Effector memory CD8-positive, alpha-beta T cell (primary cell): ENCODE results near the gene DLGAP4.

Source experiments
- ATAC-seq: fragments of 150-1000 bp; cut with Tn5 transposase; replicated peaks from 2 replicates; pipeline ENCODE4 v1.10.0; 2021; ENCODE audit warnings: mild to moderate bottlenecking, moderate library complexity
- DNase-seq, 3 experiments: peaks; one replicate each; pipeline ENCODE4 v3.0.0; 2021
- H3K27ac Mint-ChIP-seq, 2 donors: one replicate each; pipeline ENCODE4 v1.8.0; 2022; ENCODE audit warnings: mild to moderate bottlenecking in 2 of 2, mixed read lengths in 2 of 2, moderate library complexity in 2 of 2
- H3K27me3 Mint-ChIP-seq, 2 donors: one replicate each; pipeline ENCODE4 v1.8.0; 2022; ENCODE audit warnings: mixed read lengths in 2 of 2
- H3K36me3 Mint-ChIP-seq: one replicate; pipeline ENCODE4 v1.8.0; 2022; ENCODE audit warnings: mild to moderate bottlenecking, moderate library complexity, mixed read lengths; ENCODE audit not compliant: insufficient read depth
- H3K4me1 Mint-ChIP-seq, 2 donors: one replicate each; pipeline ENCODE4 v1.8.0; 2022; ENCODE audit warnings: low read depth in 2 of 2, mixed read lengths in 2 of 2
- H3K4me3 Mint-ChIP-seq, 2 donors: one replicate each; pipeline ENCODE4 v1.8.0; 2022; ENCODE audit warnings: mild to moderate bottlenecking in 2 of 2, mixed read lengths in 2 of 2, moderate library complexity in 2 of 2
- H3K9me3 Mint-ChIP-seq, 2 donors: one replicate each; pipeline ENCODE4 v1.8.0; 2022; ENCODE audit warnings: mixed read lengths in 2 of 2

The DLGAP4 gene

GRCh38 chr20:36544134-36545018 is 238.2 kb downstream of the DLGAP4 start:
- Mint-ChIP-seq H3K4me1 (no peaks in the 10 kb centered on the region), H3K27me3 (no peaks in the 10 kb centered on the region), H3K9me3 (no peaks in the 10 kb centered on the region), H3K27ac (no peak overlapping the region), H3K36me3 (no peaks in the 10 kb centered on the region), H3K4me3 (no peak overlapping the region)
- no peak for ATAC-seq
- DNase-seq, result no peak

- peak overlapping the region in 1 of 2 donors; percentile 8 for H3K27ac Mint-ChIP-seq
- H3K36me3 Mint-ChIP-seq, result peaks cover 3% of the 10 kb centered on the region
- ATAC-seq, result no peak
- no peaks in the 10 kb centered on the region for H3K9me3 Mint-ChIP-seq
- H3K4me3 Mint-ChIP-seq, result no peak overlapping the region
- H3K4me1 Mint-ChIP-seq, result no peaks in the 10 kb centered on the region
- DNase-seq, result no peak
- no peaks in the 10 kb centered on the region for H3K27me3 Mint-ChIP-seq
Measured at GRCh38 chr20:36546111-36546736, 240.1 kb downstream of the DLGAP4 start.

GRCh38 chr20:36547186-36548005 is 241.3 kb downstream of the DLGAP4 start:
- H3K36me3 Mint-ChIP-seq, result peaks cover 3% of the 10 kb centered on the region
- no peaks in the 10 kb centered on the region for H3K4me1 Mint-ChIP-seq
- DNase-seq (no peak), ATAC-seq (no peak)
- no peaks in the 10 kb centered on the region for H3K27me3 Mint-ChIP-seq
- peak overlapping the region in 1 of 2 donors; percentile 70 for H3K27ac Mint-ChIP-seq
- H3K4me3 Mint-ChIP-seq, result no peak overlapping the region
- no peaks in the 10 kb centered on the region for H3K9me3 Mint-ChIP-seq

- Mint-ChIP-seq H3K4me1 (no peaks in the 10 kb centered on the region), H3K36me3 (peaks cover 3% of the 10 kb centered on the region), H3K27ac (no peak overlapping the region), H3K27me3 (no peaks in the 10 kb centered on the region), H3K4me3 (no peak overlapping the region), H3K9me3 (no peaks in the 10 kb centered on the region)
- DNase-seq (no peak), ATAC-seq (no peak)
Measured at GRCh38 chr20:36548006-36548315, 241.8 kb downstream of the DLGAP4 start.

- ATAC-seq (no peak), DNase-seq (no peak)
- Mint-ChIP-seq H3K4me3 (no peak overlapping the region), H3K36me3 (peaks cover 3% of the 10 kb centered on the region), H3K27me3 (no peaks in the 10 kb centered on the region), H3K9me3 (no peaks in the 10 kb centered on the region), H3K4me1 (no peaks in the 10 kb centered on the region), H3K27ac (no peak overlapping the region)
Measured at GRCh38 chr20:36548704-36549627, 242.8 kb downstream of the DLGAP4 start.

- H3K27me3 Mint-ChIP-seq, result no peaks in the 10 kb centered on the region
- H3K27ac Mint-ChIP-seq, result no peak overlapping the region
- H3K4me3 Mint-ChIP-seq, result no peak overlapping the region
- H3K4me1 Mint-ChIP-seq, result no peaks in the 10 kb centered on the region
- H3K36me3 Mint-ChIP-seq, result peaks cover 3% of the 10 kb centered on the region
- ATAC-seq, result no peak
- no peak for DNase-seq
- no peaks in the 10 kb centered on the region for H3K9me3 Mint-ChIP-seq
Measured at GRCh38 chr20:36549628-36549941, 243.4 kb downstream of the DLGAP4 start.

- no peak for ATAC-seq
- no peaks in the 10 kb centered on the region for H3K9me3 Mint-ChIP-seq
Measured at GRCh38 chr20:36549942-36550789, 244.0 kb downstream of the DLGAP4 start.

GRCh38 chr20:36550790-36551299 is 244.7 kb downstream of the DLGAP4 start:
- Mint-ChIP-seq H3K27me3 (no peaks in the 10 kb centered on the region), H3K9me3 (no peaks in the 10 kb centered on the region), H3K36me3 (peaks cover 3% of the 10 kb centered on the region), H3K27ac (no peak overlapping the region), H3K4me3 (no peak overlapping the region), H3K4me1 (no peaks in the 10 kb centered on the region)
- no peak for DNase-seq
- no peak for ATAC-seq

More at GRCh38 chr20:36549942-36550789, 244.0 kb downstream of the DLGAP4 start:
- DNase-seq, result no peak
- no peak overlapping the region for H3K4me3 Mint-ChIP-seq
- H3K36me3 Mint-ChIP-seq, result peaks cover 3% of the 10 kb centered on the region
- no peaks in the 10 kb centered on the region for H3K27me3 Mint-ChIP-seq
- no peaks in the 10 kb centered on the region for H3K4me1 Mint-ChIP-seq
- no peak overlapping the region for H3K27ac Mint-ChIP-seq

GRCh38 chr20:36555248-36555647 is 249.1 kb downstream of the DLGAP4 start:
- ATAC-seq, result no peak

GRCh38 chr20:36562724-36563123 is 256.6 kb downstream of the DLGAP4 start:
- Mint-ChIP-seq H3K4me1 (peaks cover 11 to 18% of the 10 kb centered on the region in 2 donors), H3K27me3 (no peaks in the 10 kb centered on the region), H3K27ac (peak overlapping the region; percentile 2 to 85), H3K4me3 (no peak overlapping the region), H3K36me3 (peaks cover 15% of the 10 kb centered on the region), H3K9me3 (peaks cover 0 to 7% of the 10 kb centered on the region in 2 donors)
- ATAC-seq, result no peak
- no peak for DNase-seq

More at GRCh38 chr20:36555248-36555647, 249.1 kb downstream of the DLGAP4 start:
- Mint-ChIP-seq H3K27ac (no peak overlapping the region), H3K27me3 (no peaks in the 10 kb centered on the region), H3K36me3 (peaks cover under 1% of the 10 kb centered on the region), H3K4me1 (peaks cover 6 to 9% of the 10 kb centered on the region in 2 donors), H3K4me3 (no peak overlapping the region), H3K9me3 (no peaks in the 10 kb centered on the region)
- DNase-seq, result no peak

- H3K36me3 Mint-ChIP-seq, result peaks cover 15% of the 10 kb centered on the region
- H3K27me3 Mint-ChIP-seq, result no peaks in the 10 kb centered on the region
- no peak for DNase-seq
- H3K4me1 Mint-ChIP-seq, result peaks cover 11 to 18% of the 10 kb centered on the region in 2 donors
- peaks cover 0 to 7% of the 10 kb centered on the region in 2 donors for H3K9me3 Mint-ChIP-seq
- H3K4me3 Mint-ChIP-seq, result peak overlapping the region in 1 of 2 donors; percentile 2
- peak overlapping the region; percentile 2 to 85 for H3K27ac Mint-ChIP-seq
- no peak for ATAC-seq
Measured at GRCh38 chr20:36563374-36563773, 257.2 kb downstream of the DLGAP4 start.
